DMS 273 (cell line): ENCODE measurements around the gene ANKRD63.
A peak's percentile ranks its signal among the peaks of the same experiment; 100 is the strongest.

Experiments
- DNase-seq: peaks from one replicate; lab custom pipeline; 2025; ENCODE audit not compliant: unreplicated experiment; lab: John Stamatoyannopoulos, UW

Gene ANKRD63, protein sequence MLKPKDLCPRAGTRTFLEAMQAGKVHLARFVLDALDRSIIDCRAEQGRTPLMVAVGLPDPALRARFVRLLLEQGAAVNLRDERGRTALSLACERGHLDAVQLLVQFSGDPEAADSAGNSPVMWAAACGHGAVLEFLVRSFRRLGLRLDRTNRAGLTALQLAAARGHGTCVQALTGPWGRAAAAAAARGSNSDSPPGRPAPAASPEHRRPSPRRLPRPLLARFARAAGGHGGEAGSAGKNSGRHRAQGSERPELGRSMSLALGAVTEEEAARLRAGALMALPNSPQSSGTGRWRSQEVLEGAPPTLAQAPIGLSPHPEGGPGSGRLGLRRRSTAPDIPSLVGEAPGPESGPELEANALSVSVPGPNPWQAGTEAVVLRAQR

DNA sequence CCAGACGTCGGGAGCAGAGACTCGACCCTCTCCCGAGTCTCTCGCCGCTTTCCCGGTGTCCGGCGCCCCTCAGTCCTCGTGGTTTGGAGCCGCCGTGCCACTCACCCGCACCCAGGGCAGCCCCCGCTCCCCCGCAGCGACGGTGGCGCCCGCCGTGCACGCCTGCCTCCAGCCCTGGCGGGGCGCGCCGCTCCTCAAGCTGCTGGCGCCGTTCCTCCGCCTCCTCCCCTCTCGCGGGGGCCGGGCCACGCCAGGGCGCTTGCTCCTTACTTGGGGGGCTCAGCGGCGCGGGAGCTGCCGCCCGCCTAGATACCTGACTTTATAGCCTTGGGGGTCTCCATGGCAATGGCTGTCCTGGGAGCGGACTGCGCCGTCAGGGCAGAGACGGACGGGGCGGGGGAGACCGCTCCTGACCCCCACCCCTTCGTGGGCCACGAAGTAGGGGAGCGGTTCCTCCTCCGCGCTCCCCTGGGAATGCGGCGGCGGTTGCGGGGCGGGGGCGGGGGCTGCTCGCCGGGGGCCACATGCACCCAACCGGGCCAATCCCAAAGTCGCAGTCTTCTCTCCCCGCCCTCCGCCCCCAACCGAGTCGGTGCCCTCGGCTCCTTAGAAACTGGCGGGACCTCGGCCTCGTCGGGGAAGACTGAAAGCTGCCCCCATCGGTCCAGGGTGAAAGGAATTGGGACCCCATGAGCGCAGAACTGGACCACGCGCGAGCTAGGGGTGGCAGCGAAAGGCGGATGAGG lies at the start of gene ANKRD63:
TSS of gene ANKRD63 (minus strand) at position 196 of the 746 bp plus-strand sequence. CDS start 478 bp downstream, outside the sequence.
- peak; percentile 72 for DNase-seq

DNA sequence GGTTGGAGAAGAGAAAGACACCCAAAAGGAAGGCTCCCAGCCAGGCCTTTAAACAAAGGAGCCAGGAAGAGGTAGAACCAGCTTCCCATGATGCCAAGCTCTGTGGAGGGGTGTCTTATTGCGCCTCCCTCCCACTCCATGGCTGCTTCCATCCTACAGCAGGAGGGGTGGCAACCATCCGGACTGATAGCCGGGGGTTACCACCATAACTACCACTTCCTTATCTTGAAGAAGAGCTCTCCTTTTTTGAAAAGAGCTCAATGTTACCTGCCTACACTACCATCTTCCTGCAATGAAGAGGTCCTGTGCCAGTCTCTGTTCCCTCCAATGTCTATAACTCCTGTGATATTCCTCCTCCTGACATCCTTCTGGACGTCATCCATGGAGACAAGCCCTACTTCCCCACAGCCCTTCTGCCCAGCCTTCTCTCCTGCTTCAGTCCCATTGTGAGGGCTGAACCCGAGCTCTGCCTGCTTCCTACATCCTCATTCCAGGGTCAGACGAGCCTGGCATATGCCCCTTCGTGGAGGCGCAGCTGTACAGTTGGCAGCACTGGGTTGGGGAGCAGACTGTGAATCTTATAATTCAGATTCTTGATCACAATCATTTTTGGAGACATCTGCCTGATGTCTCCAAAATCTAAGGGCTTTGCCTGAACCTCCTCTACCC lies 49.4 kb upstream of the ANKRD63 start:
- DNase-seq = peak; percentile 61

DNA sequence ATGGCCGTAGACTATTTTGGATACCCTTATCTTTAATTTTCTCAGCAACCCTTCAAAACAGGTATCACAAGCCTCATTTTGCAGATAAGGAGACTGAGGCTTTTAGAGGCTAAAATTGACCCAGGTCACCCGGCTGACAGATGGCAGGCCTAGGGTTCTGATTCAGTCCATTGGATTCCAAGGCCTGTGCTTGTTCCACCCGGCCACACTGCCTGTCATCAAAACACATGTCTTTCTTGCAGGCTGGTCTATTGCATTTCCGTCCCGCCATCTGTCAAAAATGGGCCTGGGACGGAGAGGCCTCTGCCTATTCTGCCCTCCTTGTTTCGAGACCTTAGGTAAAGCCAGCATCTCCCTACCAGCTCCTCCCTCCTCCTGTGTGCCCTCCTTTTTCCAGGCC lies 48.8 kb upstream of the ANKRD63 start:
- DNase-seq = peak; percentile 37

DNA sequence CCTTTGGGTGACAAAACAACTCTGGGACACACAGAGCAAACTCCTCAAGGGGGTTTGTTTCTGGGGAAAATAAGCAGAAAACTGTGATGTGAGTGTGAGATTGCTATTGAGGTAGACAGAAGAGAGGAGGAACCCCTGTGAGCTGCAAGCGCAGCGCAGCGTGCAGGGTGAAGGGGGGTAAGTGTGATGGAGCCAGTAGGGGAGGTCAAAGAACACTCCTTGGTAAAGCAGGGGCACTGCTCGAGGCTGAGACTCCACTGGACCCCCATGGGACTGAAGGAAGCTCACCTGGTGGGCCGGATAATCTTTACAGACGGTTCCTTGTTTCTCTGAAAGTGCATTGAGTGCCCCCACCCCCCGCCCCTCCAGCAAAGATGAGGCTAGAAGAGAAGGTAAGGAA lies 48.2 kb upstream of the ANKRD63 start:
- DNase-seq = no peak

DNA sequence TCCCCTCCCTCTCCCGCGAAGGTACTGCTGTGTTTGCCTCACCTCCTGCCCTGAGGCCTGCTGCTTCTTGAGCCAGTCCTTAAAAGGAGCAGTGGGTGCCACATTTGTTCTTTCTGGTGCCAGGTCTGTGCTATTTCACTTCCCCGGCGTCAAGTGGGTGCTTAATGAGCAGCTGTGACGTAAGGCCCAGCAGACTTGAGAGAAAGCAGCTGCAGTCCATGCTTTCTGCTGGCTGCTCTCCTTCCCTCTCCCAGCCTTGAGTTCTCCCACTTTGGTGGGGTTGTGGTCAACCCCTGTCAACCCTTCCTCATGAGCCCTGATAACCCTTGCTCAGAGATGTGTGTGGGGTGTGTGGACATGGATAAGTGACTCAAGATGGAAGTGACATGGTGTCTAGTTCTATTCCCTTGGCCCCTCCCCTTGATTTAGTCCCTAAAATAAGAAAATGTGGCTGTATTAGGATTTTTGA lies 47.5 kb upstream of the ANKRD63 start:
- DNase-seq = no peak

DNA sequence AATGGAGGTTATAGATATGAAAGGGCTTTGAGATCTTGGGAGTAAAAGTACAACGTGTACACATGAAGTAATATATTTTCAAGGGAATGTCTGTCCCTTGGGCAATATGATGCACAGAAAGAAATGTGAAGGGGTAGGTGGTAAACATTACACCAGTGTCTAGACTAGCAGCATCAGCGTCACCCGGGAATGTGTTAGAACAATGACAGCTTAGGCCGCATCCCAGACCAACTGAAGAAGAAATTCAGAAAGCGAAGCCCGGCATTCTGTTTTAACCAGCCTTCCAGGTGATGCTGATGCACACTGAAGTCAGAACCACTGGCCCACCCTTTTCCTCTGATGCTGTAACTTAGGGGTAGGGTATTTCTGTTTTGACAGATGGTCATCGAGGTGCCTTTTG lies 46.9 kb upstream of the ANKRD63 start:
- DNase-seq = no peak

DNA sequence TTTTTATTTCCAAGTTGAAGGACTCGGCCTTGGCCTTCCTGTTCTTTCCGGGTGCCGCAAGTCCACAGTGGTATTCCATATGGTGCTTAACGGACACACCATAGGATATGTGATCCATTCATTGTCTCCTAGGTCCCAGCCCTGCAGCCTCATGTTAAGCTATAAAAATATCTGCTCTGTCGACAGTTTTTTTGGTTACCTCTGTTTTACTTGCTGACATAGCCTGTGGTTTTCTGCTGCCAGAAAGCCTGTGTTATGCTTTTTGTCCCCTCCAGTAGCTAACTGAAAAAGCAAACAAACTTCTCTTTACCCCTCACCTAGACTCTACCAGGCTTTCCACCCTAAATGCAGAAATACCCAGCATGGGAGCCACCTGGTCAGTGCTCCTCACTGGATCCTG lies 45.9 kb upstream of the ANKRD63 start:
- DNase-seq = no peak

DNA sequence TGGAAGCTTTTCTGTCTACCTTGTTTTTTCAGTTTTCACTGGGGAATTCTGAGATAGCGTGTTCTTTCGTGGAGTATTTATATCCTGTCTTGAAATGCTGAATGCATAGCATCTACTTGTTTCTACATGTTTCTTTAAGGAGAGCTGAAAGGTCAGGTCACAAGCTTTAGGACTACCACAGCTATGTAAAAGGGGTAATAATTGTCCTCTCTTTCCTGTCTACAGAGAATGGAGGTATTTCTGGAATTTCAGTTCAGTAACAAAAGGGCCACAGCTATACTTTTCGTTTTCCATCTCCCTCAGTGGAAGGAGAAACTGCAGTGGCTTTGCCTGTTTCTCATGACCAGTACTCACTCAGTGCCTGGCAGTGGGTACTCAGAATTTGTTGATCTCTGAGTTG lies 45.3 kb upstream of the ANKRD63 start:
- no peak for DNase-seq

DNA sequence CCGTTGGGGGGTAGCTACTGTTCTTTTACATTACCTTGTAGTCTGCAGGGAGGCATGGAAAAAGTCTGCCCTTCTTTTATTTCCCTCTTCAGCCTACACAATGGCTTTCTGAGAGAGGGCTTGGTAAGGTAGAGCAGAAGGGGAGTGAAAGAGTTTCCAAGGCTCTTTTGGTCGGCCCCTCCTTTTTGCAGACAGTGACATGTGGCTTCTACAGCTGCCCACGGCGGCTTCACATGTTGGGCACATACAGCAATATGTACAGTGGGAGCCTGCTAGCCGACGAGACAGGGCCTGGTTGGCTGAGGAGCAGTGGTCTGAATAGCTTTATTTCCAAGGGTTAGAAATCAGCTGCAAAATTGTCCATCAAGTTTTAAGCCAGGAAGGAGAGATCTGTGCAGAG lies 44.6 kb upstream of the ANKRD63 start:
- peak; percentile 53 for DNase-seq

DNA sequence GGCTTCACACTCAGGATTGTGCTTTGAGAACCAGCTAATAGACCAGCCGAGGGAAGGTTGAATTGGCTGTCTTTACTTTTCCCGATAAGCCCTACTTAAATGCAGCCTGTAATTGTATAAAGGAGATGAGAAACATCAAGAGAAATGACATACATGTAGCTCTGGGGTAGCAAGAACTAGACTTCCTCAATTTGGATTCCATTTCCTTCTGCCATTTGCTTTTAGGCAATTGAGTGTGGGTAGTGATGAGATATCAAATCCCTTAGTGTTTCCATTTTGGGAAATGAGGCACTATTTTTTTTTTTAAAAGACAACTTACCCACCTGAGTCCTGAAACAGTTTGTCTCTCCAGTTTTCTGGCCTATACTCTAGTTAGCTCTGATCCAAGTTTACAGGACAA lies 42.8 kb upstream of the ANKRD63 start:
- DNase-seq = no peak

DNA sequence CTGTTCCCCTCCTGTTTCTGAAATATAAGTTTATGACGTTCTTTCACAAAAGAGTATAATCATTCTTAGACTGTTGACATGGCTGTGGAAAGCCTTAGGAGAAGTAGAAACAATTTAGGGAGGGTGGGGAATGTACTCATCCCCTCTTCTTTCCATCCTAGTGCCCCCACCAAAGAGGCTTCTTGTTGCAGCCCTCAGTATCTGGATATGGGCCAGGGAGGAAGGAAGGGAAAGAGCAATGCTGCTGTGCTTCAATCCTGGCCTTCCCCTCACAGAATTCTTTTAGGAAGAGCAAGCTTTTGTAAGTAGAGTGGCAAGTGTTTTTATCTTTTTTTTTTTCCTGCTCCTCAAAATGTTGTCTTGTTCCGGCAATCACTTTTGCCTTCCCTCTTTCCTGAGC lies 42.3 kb upstream of the ANKRD63 start:
- DNase-seq = no peak

DNA sequence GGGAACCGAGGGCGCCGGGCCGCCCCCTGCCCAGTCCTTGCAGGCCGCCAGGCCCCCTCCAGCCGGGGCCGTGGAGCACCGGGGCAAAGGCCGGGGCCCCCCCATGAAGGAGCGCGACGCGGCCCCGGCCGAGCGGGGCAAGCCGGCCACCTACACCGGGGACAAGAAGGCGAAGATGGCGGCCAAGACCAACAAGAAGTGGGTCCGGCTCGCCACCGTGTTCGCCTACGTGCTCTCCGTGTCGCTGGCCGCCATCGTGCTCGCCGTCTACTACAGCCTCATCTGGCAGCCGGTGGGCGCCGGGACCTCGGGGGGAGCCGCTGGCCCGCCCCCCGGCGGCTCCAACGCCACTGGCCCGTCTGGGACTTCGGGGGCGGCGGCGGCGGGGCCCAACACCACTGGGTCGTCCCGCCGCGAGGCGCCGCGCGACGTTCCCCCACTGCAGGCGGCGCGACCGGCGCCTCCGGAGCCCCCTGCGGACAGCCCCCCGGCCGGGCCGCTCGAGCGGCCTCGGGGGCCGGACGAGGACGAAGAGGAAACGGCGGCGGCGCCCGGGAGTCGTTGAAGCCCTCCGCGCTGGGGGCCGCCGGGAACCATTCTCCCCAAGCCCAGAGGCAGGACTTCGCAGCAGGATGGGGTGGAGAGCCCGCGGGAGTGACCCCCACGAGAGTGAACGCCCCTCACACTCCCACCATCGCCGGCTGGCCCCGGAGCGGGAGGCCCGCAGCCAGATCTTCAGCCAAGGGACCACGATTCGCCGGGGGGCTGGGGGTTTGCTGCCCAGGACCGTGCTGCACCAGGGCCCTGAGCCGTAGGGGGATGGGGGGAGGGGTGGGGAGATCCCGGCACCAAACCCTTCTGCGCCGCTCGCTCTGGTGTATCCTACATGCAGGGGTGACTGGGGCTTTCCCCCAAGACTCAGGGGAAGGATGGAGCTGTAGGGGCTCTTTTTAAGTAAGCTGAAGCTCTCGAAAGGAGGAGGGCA lies 41.4 kb upstream of the ANKRD63 start:
- peak; percentile 43 for DNase-seq

DNA sequence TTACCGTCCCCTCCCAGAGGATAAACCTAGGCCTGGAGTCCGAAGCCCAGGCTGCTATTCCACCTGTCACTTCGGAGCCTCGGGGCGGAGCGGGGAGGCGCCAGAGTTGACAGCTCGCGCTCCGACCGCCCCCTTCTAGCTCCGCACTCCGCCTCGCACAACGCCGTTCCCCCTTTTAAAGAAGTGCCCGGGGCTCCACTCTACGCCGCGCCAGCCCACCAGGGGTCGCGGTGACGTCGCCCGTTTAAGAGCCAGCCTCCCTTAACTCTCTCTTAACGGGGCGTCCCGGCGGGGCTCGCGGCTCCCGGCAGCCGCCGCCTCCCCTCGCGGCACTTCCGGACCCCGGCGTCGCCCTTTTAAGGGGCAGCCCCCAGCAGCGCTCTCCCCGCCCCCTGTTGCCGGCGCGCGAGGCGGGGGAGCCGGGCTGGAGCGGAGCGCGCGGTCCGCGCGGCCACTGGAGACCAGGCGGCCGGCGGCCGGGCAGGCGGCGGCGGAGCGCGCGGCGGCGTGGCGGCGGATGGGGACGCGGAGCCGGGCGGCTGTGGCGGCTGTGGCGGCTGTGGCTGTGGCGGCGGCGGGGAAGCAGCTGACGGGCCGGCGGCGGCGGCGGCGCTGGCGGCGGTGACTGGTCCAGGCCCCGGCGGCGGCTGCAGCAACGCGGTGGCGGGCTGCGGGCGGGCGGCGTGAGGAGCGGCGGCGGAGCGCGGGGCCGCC lies 40.5 kb upstream of the ANKRD63 start, which contains the start of gene INAFM2:
TSS of gene INAFM2 (plus strand) at position 454 of the 714 bp plus-strand sequence. CDS start 364 bp downstream, outside the sequence.
- peak; percentile 96 for DNase-seq

DNA sequence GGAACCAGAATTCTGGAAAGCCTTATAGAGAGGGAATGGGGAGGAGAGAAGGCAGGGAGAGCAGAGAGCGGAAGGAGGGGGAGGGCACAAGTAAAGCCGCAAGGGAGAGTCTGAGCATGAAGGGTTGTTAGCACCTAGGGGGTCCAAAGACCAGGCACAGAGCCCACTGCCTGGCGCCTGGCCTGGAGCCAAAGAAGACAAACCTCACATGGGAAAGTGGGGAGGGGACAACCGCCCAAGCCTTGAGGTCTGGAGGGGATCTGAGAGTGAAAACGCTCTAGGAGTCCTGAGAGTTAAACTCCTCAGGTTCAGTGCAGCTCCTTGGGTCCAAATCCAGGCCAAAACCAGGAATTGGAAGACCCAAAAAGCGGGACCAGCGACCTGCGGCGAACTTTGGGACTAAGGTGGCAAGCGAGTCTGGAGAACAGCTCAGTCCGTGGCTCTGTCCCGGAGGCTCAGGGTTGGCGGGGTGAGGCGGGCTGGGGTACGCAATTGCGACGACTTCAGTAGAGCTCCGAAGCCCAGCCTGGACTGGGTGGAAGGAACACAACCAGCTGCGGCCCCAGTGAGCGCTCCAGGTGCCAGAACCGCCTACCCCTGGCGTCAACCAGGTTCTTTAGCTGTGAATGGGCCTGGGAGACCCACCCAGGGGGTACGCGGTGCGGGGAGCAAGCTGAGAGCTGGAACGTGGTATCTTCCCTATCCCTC lies 39.8 kb upstream of the ANKRD63 start:
- peak; percentile 44 for DNase-seq

DNA sequence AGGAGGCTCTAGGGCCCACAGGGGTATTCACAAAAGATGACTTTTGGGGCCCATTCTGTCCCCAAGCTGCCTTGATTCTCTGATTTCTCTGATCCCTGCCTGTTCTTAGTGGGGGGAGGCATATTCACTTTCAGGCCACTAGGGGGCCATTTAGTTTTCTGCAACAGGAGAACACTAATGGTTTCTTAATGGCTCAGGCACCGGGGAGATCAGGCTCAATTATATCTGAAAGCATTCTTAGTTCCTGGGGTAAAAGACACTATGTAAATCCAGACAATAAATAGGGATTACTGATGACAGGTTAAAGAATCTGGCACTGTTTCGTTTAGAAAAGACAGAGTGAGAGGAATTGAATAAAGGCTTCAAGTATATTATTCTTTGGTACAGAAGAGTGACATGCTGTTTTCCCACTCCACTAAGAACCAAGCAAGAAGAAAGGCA lies 38.1 kb upstream of the ANKRD63 start:
- DNase-seq = peak; percentile 76

DNA sequence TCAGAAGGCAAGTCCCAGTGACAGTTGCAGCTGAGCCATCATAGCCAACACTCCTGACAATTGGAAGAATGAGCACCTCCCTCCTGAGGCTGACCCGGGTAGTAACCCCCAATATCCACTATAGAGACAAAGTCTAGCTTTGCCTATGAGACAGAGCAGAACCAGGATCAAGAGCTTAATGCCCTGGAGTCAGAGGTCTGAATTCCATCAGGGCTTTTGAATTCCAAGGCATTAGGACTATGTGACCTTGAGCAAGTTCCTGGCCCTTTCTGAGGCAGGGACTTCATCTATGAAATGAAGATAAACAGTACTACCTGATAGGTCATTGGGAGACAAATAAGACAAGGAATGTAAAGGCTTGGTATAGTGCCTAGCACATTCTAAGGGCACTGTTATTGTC lies 37.5 kb upstream of the ANKRD63 start:
- no peak for DNase-seq

DNA sequence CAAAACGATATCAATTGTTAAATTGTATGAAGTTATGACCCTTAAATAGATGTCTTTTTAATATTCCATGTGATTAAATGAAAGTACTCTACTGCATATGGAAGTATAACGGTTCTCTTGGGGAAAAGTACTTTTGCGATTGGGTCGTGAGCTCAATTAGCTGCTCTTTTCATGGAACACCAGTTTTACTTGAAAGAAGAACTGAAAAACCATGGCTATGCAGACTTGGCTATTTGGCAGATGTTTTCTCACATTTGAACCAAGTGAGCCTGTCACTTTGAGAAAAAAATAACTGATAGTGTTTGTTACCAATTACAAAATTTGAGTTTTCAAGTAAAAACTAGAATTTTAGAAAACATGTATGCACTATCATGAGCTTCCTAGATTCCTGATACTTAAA lies 34.7 kb upstream of the ANKRD63 start:
- DNase-seq = no peak

DNA sequence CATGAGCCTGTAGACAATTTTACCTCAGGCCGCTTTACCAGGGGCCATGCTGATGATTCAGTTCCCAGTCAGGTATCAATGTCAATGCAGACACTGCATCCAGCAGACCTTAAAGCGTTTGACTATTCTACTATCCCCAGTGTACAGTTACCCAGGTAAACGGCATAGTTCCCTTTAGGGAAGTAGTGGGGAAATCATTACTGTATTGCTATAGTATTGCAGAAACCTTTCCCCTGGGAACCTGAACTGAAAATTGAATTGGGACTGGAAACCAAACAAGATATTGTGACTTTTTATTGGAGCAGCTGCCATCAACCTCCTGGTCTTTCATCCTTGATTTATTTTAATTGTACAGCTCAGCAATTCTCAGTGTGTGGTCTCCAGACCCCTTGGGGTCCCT lies 34.1 kb upstream of the ANKRD63 start:
- no peak for DNase-seq

DNA sequence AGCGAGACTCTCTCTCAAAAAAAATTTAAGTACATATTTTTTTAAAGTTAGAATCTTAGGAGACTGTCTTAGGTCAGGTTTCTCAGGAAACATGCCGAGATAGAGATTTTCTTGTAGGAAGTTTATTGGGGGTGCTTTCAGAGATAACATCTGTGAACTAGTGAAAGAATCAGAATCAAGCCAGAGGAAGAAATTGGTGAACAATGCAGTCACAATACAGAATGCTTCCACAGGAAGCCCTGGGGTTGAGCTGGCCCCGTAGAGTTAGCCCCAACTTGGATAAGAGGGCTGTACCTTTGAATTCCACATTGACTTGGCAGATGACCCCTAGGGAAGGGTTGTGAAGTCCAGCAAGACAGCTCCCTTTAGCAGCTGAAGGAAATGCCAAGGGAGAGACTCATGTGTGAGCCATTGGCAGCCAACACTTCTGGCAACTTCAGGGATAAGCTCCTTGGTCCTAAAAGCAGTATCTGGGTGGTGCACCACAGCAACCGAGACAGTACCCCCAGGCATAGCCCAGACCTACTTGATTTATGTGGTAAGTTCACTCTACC lies 31.9 kb upstream of the ANKRD63 start:
- DNase-seq = no peak
